ENCODE measurements around the gene EPB41L4B.
"Not testable (repeated sequence)": the region's sequence is repeated elsewhere in the genome, so short reads cannot be mapped to it uniquely, and the experiment has no call there.

EPB41L4B gene

DNA sequence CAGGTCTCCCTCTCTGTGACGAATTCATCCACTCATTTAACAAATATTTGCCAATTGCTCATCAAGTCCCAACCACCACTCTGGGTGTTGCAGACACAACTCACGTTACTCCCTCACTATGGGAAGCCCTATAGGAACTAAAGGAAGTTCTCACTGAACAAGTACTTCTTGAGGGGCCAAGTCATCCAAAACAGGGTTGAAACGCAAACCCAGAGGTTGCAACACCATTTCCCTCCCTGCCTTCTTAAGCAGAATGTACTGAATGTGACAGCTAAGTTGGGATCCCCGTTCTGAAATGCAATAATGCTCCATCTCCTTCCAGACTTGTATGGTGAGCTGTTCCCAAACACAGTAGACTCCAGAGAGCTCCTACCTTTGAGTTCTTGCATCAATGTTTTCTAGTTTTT lies 34.3 kb downstream of the EPB41L4B start:
- TF ChIP-seq, protein P1, sequence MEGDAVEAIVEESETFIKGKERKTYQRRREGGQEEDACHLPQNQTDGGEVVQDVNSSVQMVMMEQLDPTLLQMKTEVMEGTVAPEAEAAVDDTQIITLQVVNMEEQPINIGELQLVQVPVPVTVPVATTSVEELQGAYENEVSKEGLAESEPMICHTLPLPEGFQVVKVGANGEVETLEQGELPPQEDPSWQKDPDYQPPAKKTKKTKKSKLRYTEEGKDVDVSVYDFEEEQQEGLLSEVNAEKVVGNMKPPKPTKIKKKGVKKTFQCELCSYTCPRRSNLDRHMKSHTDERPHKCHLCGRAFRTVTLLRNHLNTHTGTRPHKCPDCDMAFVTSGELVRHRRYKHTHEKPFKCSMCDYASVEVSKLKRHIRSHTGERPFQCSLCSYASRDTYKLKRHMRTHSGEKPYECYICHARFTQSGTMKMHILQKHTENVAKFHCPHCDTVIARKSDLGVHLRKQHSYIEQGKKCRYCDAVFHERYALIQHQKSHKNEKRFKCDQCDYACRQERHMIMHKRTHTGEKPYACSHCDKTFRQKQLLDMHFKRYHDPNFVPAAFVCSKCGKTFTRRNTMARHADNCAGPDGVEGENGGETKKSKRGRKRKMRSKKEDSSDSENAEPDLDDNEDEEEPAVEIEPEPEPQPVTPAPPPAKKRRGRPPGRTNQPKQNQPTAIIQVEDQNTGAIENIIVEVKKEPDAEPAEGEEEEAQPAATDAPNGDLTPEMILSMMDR (conservative IDR thresholded peaks at IDR 0.05; ENCODE audit: low read depth, low read length), result no peak
- Histone ChIP-seq H3K36me3 (ENCODE audit: insufficient read depth) (no peaks in the 10 kb centered on the region), H3K9ac (no peak overlapping the region), H4K20me1 (ENCODE audit: insufficient read depth) (no peaks in the 10 kb centered on the region), H3K27ac (no peak overlapping the region), H3K4me3 (IDR thresholded peaks at IDR 0.05; ENCODE audit: insufficient read depth, low read depth, low read length) (no peak overlapping the region), H3K79me2 (ENCODE audit: insufficient read depth, low read depth) (no peaks in the 10 kb centered on the region), H3K4me2 (no peak overlapping the region), H3K4me1 (ENCODE audit: low read depth, poor library complexity, severe bottlenecking) (no peaks in the 10 kb centered on the region), H3K27me3 (ENCODE audit: insufficient read depth, low read depth) (no peaks in the 10 kb centered on the region), H2AFZ (ENCODE audit: low read depth) (no peak overlapping the region)

DNA sequence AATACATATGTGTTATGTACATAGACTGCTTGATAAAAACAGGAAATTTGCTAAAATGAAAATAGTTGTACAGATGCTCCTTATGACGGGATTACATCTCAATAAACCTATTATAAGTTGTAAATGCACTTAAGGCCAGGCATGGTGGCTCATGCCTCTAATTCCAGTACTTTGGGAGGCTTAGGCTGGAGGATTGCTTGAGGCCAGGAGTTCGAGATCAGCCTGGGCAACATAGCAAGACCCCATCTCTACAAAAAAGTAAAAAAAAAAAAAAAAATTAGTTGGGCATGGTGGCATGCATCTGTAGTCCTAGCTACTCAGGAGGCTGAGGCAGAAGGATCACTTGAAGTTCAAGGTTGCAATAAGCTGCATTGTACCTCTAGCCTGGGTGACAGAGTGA lies 37.2 kb downstream of the EPB41L4B start:
- not testable (repeated sequence) for H3K79me2 ChIP-seq (ENCODE audit: insufficient read depth, low read depth); H4K20me1 ChIP-seq (ENCODE audit: insufficient read depth); H3K4me2 ChIP-seq; H3K36me3 ChIP-seq (ENCODE audit: insufficient read depth); H3K4me3 ChIP-seq (IDR thresholded peaks at IDR 0.05; ENCODE audit: insufficient read depth, low read depth, low read length); H3K27ac ChIP-seq; H3K27me3 ChIP-seq (ENCODE audit: insufficient read depth, low read depth); H2AFZ ChIP-seq (ENCODE audit: low read depth); H3K9ac ChIP-seq; H3K4me1 ChIP-seq (ENCODE audit: low read depth, poor library complexity, severe bottlenecking)

GRCh38 chr9:109283012-109283411 lies 37.8 kb downstream of the EPB41L4B start:
- H3K9ac ChIP-seq, result no peak overlapping the region
- H3K4me1 ChIP-seq (ENCODE audit: low read depth, poor library complexity, severe bottlenecking), result no peaks in the 10 kb centered on the region
- no peak overlapping the region for H3K4me2 ChIP-seq
- H4K20me1 ChIP-seq (ENCODE audit: insufficient read depth), result no peaks in the 10 kb centered on the region
- TF ChIP-seq, protein P1 (conservative IDR thresholded peaks at IDR 0.05; ENCODE audit: low read depth, low read length), result no peak
- no peaks in the 10 kb centered on the region for H3K27me3 ChIP-seq (ENCODE audit: insufficient read depth, low read depth)
- H3K79me2 ChIP-seq (ENCODE audit: insufficient read depth, low read depth), result no peaks in the 10 kb centered on the region
- H3K4me3 ChIP-seq (IDR thresholded peaks at IDR 0.05; ENCODE audit: insufficient read depth, low read depth, low read length), result no peak overlapping the region
- H2AFZ ChIP-seq (ENCODE audit: low read depth), result no peak overlapping the region
- no peaks in the 10 kb centered on the region for H3K36me3 ChIP-seq (ENCODE audit: insufficient read depth)
- no peak overlapping the region for H3K27ac ChIP-seq

GRCh38 chr9:109282302-109282701 lies 38.6 kb downstream of the EPB41L4B start:
- Histone ChIP-seq H3K4me1 (ENCODE audit: low read depth, poor library complexity, severe bottlenecking) (no peaks in the 10 kb centered on the region), H3K4me3 (IDR thresholded peaks at IDR 0.05; ENCODE audit: insufficient read depth, low read depth, low read length) (no peak overlapping the region), H2AFZ (ENCODE audit: low read depth) (no peak overlapping the region), H3K79me2 (ENCODE audit: insufficient read depth, low read depth) (no peaks in the 10 kb centered on the region), H3K27ac (no peak overlapping the region), H4K20me1 (ENCODE audit: insufficient read depth) (no peaks in the 10 kb centered on the region), H3K27me3 (ENCODE audit: insufficient read depth, low read depth) (no peaks in the 10 kb centered on the region), H3K36me3 (ENCODE audit: insufficient read depth) (no peaks in the 10 kb centered on the region), H3K9ac (no peak overlapping the region), H3K4me2 (no peak overlapping the region)
- TF ChIP-seq, protein P1 (conservative IDR thresholded peaks at IDR 0.05; ENCODE audit: low read depth, low read length), result no peak

GRCh38 chr9:109281518-109281917 lies 39.3 kb downstream of the EPB41L4B start:
- no peak overlapping the region for H3K4me2 ChIP-seq
- no peaks in the 10 kb centered on the region for H3K36me3 ChIP-seq (ENCODE audit: insufficient read depth)
- H3K27me3 ChIP-seq (ENCODE audit: insufficient read depth, low read depth), result no peaks in the 10 kb centered on the region
- H3K27ac ChIP-seq, result no peak overlapping the region
- TF ChIP-seq, protein P1 (conservative IDR thresholded peaks at IDR 0.05; ENCODE audit: low read depth, low read length), result no peak
- H2AFZ ChIP-seq (ENCODE audit: low read depth), result no peak overlapping the region
- H4K20me1 ChIP-seq (ENCODE audit: insufficient read depth), result no peaks in the 10 kb centered on the region
- no peaks in the 10 kb centered on the region for H3K4me1 ChIP-seq (ENCODE audit: low read depth, poor library complexity, severe bottlenecking)
- H3K79me2 ChIP-seq (ENCODE audit: insufficient read depth, low read depth), result no peaks in the 10 kb centered on the region
- no peak overlapping the region for H3K4me3 ChIP-seq (IDR thresholded peaks at IDR 0.05; ENCODE audit: insufficient read depth, low read depth, low read length)
- no peak overlapping the region for H3K9ac ChIP-seq
